Tibial nerve (tissue), 4 donors: ENCODE measurements around the gene ARID5B.

Experiments used
- CTCF ChIP-seq, 5 experiments: fragments of 200-600 bp in 3 of 5; fragments of 450-650 bp in 2 of 5; sonication (generic) in 3 of 5; IDR thresholded peaks; one replicate each; pipeline ENCODE4 v1.5.1; 2016 to 2019; ENCODE audit warnings: antibody characterized with exemption in 5 of 5, mild to moderate bottlenecking in 3 of 5, moderate library complexity in 2 of 5
- EP300 ChIP-seq, 2 donors: sonication (generic); formaldehyde crosslinking; IDR thresholded peaks; one replicate each; pipeline ENCODE4 v1.6.1; 2017; ENCODE audit warnings: antibody characterized with exemption in 2 of 2, mild to moderate bottlenecking in 1 of 2

DNA sequence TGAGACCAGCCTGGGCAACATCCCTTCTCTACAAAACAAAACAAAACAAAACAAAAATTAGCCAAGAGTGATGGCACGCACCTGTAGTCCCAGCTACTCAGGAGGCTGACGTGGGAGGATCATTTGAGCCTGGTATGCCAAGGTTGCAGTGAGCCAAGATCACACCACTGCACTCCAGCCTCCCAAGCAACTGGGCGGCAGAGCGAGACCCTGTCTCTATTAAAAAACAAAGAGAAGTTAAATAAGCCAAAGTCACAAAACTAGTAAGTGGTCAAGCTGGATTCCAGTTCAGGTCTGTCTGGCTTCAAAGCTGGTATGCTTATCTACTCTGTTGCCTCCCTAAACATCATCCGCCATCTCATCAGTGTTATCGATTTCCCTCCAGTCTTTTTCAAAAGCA is 110.8 kb downstream of the ARID5B start:
- no peak for TF ChIP-seq EP300 (IDR thresholded peaks at IDR 0.05)
- no peak for TF ChIP-seq CTCF (IDR thresholded peaks at IDR 0.05)
